GM12865 (cell line): ENCODE data around the gene TMEM203.

ENCODE experiments used
- DNase-seq: peaks from one replicate; pipeline ENCODE4 v3.0.0; 2010; ENCODE audit warnings: low read depth
- H3K4me3 ChIP-seq: 2 replicates; pipeline ENCODE4 v1.5.1; 2011; ENCODE audit warnings: mild to moderate bottlenecking, low read depth, low read length, control low read depth
- TF ChIP-seq, protein P1 (sequence below): IDR thresholded peaks from 2 replicates; pipeline ENCODE4 v1.5.1; 2011; ENCODE audit warnings: low read length, control low read depth, low read depth, inconsistent platforms; ENCODE audit not compliant: insufficient read depth; ENCODE audit errors: missing control alignments

Gene TMEM203

DNA sequence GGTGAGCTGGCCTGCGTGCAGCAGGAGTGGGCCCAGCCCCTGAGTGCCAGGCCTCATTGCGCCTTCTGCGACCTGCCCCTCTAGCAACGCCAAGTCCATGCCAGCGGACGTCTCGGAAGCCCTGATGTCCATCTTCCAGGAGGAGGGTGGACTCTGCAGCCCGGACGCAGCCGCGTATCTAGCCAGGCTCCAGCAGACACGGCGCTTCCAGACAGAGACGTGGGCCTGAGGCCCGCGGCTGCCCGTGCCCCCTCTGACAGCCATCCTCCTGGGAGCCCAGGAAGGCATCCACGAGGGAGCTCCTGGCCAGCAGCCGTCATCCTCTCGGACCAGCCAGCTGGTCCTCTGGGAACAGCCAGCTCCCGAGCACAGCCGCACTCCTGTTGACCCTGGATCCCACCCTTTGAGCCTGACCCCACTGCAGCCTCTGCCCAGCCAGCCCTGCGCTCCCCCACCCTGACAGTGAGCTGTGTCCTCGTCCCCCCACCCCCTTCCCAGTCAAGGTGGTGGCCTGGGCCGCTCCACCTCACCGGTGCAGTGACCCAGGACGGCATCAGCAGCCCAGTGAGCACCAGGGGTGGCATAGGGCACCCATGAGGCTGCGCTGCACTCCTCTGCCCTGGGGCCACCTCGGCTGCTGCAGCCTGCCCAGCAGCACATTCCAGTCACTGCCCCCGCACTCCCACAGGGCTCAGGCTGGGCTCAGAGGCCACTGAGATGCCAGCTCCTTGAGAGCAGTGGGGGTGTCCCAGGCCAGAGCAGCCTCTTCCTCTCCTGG is 10.9 kb upstream of the TMEM203 start:
- TF ChIP-seq, protein P1, sequence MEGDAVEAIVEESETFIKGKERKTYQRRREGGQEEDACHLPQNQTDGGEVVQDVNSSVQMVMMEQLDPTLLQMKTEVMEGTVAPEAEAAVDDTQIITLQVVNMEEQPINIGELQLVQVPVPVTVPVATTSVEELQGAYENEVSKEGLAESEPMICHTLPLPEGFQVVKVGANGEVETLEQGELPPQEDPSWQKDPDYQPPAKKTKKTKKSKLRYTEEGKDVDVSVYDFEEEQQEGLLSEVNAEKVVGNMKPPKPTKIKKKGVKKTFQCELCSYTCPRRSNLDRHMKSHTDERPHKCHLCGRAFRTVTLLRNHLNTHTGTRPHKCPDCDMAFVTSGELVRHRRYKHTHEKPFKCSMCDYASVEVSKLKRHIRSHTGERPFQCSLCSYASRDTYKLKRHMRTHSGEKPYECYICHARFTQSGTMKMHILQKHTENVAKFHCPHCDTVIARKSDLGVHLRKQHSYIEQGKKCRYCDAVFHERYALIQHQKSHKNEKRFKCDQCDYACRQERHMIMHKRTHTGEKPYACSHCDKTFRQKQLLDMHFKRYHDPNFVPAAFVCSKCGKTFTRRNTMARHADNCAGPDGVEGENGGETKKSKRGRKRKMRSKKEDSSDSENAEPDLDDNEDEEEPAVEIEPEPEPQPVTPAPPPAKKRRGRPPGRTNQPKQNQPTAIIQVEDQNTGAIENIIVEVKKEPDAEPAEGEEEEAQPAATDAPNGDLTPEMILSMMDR, result no peak
- DNase-seq, result no peak
- no peak overlapping the region for H3K4me3 ChIP-seq

DNA sequence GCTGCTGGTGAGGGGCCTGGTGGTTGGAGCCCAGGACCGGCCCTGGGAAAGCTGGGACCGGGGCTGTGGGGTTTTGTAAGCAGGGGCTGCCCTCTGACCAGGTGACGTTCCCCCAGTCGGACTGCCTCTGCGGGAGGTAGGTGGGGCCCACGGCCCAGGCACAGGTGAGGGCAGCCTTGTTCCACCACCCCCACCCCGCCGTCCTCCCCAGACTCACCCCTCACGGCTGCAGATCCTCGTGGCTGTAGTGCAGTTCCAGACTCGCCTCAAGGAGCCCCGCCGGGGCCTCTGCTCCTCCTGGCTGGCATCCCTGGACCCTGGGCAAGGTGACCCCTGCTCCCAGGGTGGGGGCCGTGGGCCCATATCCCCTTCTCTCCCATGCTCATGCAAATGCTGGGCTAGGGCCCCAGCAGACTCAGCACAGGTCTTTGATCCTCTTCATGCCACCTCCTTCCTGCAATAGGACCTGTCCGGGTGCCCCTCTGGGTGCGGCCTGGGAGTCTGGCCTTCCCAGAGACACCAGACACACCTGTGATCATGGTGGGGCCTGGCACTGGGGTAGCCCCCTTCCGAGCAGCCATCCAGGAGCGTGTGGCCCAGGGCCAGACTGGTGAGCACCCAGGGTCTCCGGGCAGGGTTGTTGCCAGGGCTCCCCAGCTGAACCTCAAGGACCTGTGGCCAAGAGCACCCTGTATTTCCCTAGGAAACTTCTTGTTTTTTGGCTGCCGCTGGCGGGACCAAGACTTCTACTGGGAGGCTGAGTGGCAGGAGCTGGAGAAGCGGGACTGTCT is 9.9 kb upstream of the TMEM203 start:
- no peak for DNase-seq
- H3K4me3 ChIP-seq, result no peak overlapping the region
- TF ChIP-seq, protein P1, result no peak

DNA sequence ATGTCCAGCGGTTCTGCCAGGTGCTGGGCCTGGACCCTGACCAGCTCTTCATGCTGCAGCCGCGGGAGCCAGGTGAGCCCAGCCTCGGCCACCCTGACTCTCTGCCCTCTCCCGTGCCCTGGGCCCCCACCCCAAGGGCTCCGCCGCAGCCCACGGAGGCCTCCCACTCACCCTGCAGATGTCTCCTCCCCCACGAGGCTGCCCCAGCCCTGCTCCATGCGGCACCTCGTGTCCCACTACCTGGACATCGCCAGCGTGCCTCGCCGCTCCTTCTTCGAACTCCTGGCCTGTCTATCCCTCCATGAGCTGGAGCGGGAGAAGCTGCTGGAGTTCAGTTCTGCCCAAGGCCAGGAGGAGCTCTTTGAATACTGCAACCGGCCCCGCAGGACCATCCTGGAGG is 9.2 kb upstream of the TMEM203 start:
- DNase-seq, result no peak
- no peak overlapping the region for H3K4me3 ChIP-seq
- TF ChIP-seq, protein P1, result no peak

DNA sequence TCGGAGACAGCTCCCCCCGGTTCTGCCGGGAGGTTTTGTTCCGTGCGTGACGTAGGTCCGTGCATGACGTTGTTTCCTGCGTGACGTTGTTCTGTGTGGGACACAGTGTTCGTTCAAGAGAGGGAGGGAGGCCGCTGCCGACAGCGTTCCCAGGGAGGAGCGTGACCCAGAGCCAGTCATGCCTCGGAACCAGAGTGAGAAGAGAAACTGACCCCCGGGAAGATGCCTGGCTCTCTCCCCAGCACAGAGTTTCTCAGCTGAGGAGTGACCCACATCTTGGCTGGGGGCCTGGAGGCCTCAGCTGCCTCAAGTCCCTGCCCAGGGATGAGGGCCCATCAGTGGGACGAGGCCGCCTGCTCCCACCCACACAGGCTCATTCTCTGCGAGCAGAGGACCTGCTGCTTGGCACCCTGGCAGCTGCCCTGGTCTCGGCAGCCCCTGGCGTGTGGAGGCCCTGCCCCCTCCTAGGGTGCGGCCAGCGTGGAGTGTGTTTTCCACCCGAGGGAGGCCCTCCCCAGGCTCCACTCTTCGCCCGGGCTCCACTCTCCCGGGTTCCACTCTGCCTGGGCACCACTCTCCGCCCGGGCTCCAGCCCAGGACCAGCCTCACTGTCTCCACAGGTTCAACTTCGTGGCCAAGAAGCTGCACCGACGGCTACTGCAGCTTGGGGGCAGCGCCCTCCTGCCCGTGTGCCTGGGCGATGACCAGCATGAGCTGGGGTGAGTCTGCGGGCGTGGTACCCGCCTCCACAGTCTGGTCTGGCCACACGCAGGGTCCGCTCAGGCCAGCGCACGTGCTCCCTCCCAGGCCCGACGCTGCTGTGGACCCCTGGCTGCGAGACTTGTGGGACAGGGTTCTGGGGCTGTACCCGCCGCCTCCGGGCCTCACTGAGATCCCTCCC is 8.0 kb upstream of the TMEM203 start:
- no peak overlapping the region for H3K4me3 ChIP-seq
- TF ChIP-seq, protein P1, result no peak
- no peak for DNase-seq

DNA sequence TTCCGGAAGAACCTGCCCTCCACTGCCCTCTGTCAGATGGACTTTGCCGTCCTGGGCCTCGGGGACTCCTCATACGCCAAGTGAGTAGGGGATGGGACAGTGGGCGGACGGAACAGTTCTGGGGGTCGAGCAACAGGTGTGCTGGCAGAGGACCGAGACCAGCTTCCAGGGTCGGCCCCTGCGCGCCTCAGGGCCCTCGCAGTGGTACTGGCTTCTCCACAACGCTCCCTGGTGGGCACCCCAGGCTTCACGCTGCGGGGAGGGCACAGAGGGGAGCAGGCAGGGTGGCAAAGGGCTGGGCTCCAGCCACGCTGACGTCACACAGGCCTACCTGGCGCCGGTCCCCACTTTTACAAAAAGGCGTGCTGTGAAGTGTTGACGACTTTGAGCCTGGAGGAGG is 7.1 kb upstream of the TMEM203 start:
- no peak overlapping the region for H3K4me3 ChIP-seq
- TF ChIP-seq, protein P1, result no peak
- no peak for DNase-seq

DNA sequence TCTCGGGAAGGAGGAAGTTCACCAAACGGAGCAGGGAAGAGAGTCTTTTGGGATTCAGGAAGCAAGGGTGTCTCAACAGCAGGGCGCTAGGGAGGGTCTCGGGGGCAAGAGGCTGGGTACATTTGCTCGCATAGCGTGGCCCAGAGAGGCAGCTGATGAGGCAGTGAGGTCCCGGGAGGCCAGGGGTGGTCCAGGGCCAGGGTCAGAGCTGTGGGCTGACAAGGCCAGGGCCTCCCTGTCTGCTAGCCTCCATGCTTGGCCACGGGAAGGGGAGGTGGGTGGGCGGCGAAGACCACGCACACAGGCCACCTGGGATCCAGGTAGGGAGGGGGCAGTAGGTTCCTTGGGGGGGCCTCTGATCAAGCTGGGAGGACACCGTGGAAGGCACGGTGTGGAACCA is 6.1 kb upstream of the TMEM203 start:
- no peak for DNase-seq
- TF ChIP-seq, protein P1, result no peak
- H3K4me3 ChIP-seq, result no peak overlapping the region
